NCI-H187 (cell line): ENCODE data around the gene CHD5.

Experiments
- DNase-seq, 2 experiments: peaks; one replicate each; lab custom pipeline; 2025; lab: John Stamatoyannopoulos, UW

The CHD5 gene

GRCh38 chr1:6172549-6172948 is 7.6 kb downstream of the CHD5 start:
- DNase-seq, result no peak

GRCh38 chr1:6171548-6172124 is 8.5 kb downstream of the CHD5 start:
- no peak for DNase-seq

GRCh38 chr1:6170742-6171201 is 9.3 kb downstream of the CHD5 start:
- DNase-seq, result no peak

- no peak for DNase-seq
Measured at GRCh38 chr1:6170116-6170741, 9.9 kb downstream of the CHD5 start.

- DNase-seq, result no peak
Measured at GRCh38 chr1:6168947-6169586, 11.1 kb downstream of the CHD5 start.

GRCh38 chr1:6167391-6168303 is 12.5 kb downstream of the CHD5 start:
- DNase-seq, result no peak

- DNase-seq, result no peak
Measured at GRCh38 chr1:6166655-6167390, 13.3 kb downstream of the CHD5 start.

- DNase-seq, result no peak
Measured at GRCh38 chr1:6166221-6166620, 13.9 kb downstream of the CHD5 start.

GRCh38 chr1:6165441-6165985 is 14.6 kb downstream of the CHD5 start:
- DNase-seq, result no peak

GRCh38 chr1:6165027-6165426 is 15.1 kb downstream of the CHD5 start:
- DNase-seq, result no peak

GRCh38 chr1:6163973-6164617 is 16.0 kb downstream of the CHD5 start:
- no peak for DNase-seq

GRCh38 chr1:6163191-6163972 is 16.7 kb downstream of the CHD5 start:
- DNase-seq, result no peak

GRCh38 chr1:6162773-6163172 is 17.3 kb downstream of the CHD5 start:
- no peak for DNase-seq

GRCh38 chr1:6162341-6162740 is 17.8 kb downstream of the CHD5 start:
- DNase-seq, result no peak

- no peak for DNase-seq
Measured at GRCh38 chr1:6158181-6158580, 21.9 kb downstream of the CHD5 start.

GRCh38 chr1:6157528-6158174 is 22.5 kb downstream of the CHD5 start:
- DNase-seq, result no peak

- DNase-seq, result no peak
Measured at GRCh38 chr1:6157132-6157527, 23.0 kb downstream of the CHD5 start.

GRCh38 chr1:6154525-6155319 is 25.4 kb downstream of the CHD5 start:
- DNase-seq, result no peak

GRCh38 chr1:6152882-6153281 is 27.2 kb downstream of the CHD5 start:
- DNase-seq, result no peak
